NCI-H1105 treated with DMSO at 0.1 percent for 48 hours (cell line): ENCODE data around the gene AMPH.
"Not testable (repeated sequence)": the region's sequence is repeated elsewhere in the genome, so short reads cannot be mapped to it uniquely, and the experiment has no call there.

Source experiments
- DNase-seq: peaks from one replicate; lab custom pipeline; 2025; lab: John Stamatoyannopoulos, UW

The AMPH gene

DNA sequence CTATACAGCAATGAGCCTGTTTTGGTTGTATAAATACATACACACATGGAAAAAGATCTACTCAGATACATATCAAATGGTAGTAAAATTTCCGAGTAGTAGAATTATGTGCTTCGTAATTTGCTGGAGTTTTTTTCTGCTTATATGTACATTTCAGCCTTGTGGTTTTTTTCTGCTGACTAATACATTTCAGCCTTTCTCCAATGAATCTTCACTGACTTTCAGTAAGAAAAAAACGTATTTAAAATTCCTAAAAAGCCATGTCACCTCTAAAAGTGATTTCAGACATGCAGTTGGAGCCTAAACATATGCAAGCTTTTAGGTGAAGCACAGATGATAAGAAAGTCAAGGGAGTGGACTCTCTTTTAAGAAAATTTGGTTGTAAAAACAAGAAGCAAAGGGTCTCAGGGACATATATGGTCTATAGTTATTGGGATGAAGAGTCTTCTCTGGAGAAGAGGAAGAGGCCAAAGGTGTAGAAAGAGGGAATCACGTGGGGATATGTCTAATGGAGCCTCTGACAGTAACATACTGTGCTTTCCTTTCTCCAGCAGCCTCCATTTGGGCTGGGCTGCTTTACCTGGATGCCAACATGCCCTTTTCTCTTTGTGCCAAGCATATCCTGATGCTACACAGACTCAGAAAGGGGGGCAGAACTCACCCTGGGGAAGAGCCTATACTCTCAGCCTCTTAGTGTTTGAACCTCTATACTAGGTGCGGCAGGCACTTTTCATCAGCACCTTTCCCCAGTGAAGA is 2.4 kb downstream of the AMPH start:
- DNase-seq: no peak

DNA sequence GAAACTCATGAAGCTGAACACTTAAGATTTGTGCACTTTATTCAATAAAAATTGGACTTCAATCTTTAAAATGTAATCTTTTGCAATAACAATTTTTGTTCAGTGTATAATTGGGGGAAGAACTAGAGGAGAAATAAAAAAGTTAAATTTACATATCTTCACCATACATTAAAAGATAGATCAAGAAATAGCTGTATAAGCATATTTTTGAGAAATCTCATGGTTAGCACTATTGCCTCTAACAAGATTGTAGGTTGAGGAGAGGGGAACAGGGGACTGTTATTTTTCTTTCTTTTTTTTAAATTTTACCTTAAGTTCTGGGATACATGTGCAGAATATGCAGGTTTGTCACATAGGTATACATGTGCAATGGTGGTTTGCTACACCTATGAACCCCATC is 5.3 kb downstream of the AMPH start:
- DNase-seq: no peak

DNA sequence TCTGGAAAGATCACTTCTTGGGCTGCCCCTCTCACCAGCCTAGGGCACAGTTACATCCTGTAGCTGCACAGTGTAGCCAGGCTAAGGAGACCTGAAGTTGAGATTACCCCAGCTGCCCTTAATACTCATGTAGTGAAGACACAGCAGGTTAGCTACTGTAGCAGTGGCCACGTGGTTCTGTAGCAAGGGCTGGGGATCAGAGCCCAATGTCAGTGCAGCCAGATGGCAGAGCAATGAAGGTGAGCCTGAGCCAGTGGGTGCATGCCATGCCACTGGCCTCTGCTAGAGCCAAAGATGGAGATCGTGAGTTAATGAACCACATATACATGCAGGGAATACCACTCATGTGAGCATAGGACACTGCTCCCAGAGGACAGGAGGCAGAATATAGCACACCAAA is 15.5 kb downstream of the AMPH start:
- DNase-seq: no peak

DNA sequence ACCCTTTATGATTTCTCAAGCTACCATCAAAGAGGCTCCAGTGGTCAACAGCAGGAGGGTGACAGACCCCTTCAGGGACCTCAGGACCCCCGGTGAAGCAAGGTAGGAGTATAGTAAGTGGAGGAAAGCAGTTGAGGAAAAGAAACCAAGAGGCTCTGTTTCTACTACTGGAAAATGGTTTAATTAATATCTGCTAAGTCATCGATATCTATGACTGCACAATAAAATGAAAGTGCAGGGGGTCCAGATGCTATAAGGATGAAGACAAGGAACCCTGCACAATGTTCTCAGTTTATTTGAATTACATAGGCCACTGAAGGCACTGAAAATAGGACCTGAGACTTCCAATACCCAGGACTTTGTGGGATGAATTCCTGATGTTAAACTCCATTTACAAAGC is 23.7 kb downstream of the AMPH start:
- DNase-seq: no peak

DNA sequence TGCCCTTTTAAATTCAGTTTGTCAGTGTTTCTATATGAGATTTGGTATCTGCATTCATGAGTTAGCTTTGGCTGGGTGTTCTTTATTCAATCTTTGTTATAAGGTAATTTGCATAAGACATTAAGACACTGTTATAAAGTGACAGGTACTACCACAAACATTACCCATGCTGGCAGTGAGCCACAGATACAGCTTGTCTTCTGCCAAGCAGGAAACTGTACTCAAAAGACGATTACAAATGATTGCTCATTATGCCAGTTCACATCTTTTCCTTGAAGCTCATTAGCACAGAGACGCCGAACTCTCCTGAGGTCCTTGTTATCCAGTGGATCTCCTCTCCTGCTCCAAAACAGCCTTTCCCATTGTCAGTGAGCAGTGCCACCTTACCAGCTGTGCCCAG is 30.4 kb downstream of the AMPH start:
- DNase-seq: peak; percentile 10

DNA sequence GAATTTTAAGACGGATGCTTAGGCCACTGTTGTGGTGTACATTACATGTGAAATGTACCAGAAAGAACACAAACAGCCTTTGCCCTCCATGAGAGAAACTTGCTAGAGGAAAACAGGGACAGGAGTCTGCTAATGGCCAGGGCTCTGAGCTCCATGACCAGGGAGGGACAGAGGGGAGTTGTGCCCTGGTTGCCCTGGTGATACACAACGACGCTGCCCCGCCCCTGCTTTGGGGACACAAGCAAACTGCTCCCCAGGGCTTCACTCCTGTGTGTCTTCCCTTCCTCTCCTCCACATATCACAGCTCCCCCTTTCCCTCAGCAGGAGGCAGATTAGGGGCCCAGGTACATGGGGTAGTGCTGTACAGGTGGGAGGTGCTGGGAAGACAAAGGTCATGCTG is 36.2 kb downstream of the AMPH start:
- DNase-seq: no peak

DNA sequence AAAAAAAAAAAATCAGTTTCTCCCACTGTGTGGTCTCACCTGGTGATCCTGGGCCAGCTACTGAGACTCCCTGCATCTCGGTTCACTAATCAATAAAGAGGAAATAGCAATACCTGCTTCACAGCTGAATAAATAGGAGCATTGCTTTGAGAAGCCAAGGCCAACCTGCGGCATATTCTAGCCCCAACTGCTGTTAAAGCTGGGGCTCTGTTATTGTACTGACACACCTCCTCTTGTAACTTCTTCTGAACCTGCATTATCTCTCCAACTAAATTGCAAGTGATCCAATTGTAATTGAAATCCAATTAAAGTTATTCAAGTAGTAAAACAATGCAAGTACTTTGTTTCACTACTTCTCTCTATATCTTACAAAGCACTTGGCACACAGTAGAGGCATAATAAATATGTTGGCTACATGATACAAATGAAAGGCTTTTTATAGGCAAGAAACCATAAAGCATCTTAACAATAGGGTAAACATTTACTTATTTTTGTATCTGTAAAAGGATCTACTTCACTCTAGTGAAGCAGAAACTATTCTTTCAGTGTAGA is 38.4 kb downstream of the AMPH start:
- no peak for DNase-seq

DNA sequence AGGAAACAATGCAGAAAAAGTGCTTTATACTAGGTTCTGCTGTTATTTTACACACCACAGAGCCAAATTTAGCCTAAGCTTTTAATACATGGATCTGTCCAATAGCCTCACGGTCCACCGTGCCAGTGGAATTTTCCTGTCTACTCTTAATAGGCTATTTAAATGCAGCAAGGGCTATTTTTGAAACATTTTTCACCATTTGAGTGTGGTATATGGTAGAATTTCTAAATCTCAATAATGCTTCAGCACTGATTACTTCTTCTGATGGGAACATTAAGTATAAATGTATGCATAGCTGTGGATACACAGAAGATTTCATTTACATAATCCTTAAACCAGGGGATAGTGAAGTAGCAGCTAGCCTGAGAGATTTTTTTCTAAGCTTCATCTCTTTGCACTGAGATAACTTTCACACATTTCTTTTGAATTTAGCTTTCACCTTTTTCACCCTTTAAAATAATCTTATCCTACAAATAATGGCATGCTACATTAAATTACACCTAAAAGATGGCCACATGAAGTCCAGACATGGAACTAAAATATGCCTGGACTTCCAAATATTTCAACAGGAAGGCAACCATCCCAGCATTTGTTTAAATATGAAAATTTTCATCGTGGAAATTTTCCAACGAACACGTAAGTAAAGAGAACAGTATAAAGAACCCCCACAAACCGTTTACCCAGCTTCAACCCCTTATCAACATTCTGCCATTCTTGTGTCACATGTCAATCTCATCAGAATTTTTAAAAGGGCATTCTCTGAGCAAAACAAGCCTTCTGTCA is 45.4 kb downstream of the AMPH start:
- DNase-seq: no peak

DNA sequence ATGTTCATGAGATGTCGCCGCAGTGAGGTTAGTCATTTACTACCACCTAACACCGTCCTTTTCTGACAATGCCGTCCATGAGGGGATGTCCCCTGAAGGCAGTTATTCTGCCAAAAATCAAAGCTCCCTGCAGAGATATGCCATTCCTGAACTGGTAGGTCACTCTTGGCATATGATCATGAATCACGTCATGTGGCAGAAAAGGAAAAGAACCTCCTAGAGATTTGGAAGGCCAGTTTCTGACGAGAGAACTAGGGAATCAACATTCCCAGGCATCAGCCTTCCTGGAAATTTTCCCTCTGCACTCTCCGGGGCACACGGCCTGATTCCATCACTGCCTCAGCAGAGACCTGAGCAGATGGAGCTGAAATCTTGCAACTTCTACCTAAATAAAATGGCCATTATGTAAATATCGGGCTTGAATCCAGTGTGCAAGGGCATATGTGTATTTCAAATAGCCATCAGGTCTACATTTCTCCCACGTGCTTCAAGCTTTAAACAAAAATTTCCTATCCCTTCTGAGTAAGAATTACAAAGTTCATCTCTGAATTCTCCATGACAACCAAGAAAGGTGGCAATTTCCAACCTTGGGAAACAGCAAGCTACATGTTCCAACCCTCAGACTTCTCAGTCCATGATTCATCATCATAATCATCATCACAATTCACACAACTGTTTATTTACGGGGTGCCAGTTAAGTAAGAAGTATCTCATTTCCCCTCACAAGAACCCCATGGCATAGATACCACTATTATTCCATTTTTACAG is 46.5 kb downstream of the AMPH start:
- no peak for DNase-seq

DNA sequence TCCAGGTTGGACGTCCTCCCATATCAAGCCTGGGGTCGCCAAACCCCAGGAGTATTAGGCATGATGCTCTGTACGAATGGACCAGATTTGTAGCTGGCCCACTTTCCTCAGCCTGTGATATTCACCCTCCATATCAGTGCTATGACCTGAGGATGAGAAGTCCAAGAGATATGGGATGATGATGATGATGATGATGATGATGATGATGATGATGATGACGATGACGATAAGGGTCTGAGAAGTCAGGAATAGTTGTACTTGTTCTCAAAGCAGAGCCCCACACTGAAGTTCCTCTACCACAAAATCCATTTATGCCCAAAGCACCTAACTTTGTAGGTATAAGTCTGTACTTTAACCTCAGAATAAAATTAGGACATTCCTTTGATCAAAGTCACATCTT is 50.7 kb downstream of the AMPH start:
- DNase-seq: no peak

DNA sequence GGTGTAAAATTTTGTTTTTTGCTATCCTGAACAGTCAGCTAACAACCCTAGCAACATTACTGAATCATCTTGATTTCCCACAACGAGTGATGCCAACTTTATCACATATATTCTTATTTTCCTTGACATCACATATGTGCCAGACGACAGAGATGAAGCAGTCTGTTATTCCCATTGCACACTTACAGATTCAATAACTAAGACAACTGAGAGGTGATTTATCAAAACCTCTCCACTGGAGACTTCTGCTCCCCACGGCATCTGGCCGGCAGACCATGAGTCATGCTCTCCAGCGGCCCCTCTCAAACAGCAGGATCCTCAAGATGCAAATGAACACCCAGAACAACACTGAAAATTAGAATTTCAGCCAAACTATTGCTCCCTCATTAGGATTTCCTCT is 57.1 kb downstream of the AMPH start:
- DNase-seq: no peak

DNA sequence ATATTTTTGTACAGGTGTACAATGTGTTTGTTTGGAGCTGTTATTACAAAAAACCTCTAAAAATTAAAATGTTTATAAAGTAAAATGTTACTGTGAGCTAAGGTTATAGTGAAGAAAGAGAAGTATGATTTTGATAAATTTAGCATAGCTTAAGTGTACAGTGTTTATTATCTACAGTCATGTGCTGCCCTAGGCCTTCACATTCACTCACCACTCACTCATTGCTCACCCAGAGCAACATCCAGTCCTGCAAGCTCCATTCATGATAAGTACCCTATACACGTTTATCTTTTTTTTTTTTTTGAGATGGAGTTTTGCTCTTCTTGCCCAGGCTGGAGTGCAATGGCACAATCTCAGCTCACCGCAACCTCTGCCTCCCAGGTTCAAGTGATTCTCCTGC is 59.6 kb downstream of the AMPH start:
- not testable (repeated sequence) for DNase-seq

DNA sequence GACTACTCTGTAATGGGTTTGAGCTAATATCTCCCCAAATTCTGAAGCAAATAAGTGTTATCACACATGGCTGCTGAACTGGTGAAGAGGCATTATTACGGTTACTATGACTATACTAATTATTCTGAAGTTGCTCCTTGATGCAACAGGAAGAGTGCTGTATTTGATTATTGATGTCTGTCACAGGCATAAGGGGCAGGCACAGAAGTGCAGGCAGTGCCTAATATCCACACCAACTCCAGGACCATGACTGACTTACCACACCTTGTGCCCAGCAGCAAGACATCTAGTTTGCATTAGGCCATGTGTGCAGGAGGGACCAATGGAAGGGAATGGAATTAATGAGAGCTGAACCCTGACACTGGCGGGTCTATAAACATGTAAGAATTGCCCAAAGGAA is 62.7 kb downstream of the AMPH start:
- DNase-seq: no peak

DNA sequence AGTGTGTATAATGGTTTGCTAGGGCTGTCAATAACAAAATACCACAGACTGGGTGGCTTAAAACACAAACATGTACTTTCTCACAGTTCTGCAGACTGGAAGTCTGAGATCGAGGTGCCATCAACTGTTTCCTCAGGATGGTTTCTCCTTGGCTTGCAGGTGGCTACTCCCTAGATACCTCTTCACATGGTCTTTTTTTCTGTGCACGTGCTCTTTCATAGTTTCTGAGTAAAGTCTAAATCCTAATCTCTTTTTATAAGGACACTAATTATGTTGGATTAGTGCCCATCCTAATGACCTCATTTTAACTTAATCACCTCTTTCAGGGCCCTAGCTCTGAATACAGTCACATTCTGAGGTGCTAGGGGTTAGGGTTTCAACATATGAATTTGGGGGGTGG is 65.9 kb downstream of the AMPH start:
- DNase-seq: peak; percentile 67

DNA sequence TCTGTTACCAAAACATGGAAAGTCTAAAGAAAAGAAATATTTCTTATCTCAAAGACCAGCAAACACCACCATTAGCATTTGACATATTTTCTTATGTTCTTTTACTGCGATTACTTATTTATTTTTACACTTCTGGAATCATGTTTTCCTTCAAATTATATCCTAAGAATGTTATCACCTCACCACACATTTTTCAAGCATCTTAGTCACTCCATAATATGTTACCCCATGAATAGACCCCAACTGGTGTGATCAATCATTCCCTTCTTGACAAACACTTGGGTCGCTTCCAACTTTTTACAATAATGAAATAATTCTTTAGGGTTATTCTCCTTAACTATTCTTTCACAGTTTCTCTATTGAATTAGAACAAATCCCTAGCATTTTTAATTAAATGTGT is 67.4 kb downstream of the AMPH start:
- no peak for DNase-seq

DNA sequence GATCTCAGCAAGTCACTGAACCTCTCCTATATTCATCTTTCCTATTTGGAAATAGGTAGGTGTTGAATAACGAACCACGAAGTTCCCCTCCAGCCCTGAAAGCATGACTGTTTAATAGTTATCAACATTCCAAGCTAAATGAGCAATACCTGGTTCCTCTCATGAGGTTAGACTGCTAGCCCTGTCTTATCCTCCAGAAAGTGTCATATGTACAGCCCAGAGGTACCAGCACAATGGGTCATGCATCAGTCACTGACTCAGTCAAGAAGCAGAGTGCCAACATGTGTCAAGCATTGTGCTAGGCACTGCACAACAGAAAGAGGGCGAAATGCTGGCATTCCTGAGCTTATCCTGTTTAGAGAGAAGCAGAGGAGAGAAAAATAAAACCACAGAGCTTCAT is 70.0 kb downstream of the AMPH start:
- DNase-seq: no peak

DNA sequence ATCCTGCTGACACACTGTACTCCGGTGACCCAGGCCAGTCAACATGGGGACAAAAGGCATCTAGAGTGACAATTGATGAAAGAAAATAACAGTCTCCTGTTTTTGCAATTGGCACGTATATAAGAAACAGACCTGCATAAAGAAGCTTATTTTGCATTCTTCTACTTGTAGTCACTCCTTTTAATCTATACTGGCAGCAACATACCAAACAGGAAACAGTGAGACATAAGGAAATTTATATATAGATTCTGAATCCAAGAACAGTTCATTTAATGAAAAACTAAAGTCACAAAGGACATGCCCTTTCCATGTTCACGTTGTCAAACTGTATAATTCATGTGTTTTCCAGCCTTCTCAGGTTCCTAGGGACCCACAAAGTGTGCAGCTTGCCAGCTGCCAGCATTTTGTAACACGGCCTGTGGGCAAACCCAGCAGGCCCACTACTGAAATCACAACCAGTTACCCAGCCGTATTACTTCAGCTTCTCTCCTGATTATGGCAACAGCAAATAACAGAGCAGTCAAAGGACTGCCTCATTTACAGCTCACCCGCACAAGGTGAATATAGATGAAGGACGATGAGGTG is 72.3 kb downstream of the AMPH start:
- no peak for DNase-seq

DNA sequence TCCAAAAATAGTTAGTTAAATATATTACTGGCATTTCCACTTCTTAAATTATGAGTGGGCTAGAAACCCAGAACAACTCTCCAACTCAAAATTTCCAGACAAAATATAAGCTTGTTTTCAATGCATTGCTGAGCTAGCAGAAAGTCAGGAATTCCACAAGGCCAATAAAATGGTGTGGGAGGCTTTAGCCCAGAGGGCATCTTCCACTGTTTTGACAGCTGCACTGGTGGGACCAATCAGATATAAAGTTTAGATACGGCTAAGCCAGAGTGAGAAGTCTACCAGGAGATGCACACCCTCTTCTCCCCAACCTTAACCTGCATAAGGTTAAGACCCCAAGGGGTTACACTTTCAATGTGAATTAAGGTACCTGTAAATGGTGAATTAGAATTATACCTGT is 76.6 kb downstream of the AMPH start:
- no peak for DNase-seq

DNA sequence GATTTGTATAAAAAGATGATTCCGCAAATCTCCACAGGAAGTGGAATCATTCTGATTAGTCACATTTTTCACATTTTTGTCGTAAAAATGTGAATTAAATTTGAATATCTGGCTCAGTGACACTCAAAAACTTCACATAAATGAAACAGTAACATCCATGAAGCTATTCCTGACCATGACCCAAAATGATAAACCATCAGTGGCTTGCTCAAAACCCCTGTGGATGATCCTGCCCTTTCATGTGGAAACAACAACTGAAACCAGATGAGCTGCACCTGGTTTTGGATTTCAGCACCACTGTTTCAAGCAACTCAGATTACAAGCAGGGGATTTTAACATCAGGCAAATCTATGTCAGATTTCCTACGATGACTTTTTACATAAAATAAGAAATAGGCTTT is 80.3 kb downstream of the AMPH start:
- no peak for DNase-seq

DNA sequence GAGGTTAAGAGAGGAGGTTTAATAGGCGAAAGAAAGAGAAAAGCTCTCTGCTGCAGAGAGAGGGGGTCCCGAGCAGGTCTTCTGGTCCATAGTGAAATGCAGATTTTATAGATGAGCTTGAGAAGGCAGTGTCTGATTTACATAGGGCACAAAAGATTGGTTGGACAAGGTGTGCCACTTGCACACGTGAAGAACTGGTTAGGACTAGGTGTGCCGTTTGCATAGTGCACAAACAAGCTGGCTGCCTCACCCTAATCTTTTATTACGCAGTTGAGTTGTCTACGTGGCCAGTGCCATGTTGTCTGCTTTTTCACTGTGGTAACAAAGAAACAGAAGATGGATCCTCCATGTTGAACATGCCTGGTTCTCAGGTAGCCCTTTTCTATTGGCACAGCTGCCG is 82.6 kb downstream of the AMPH start:
- no peak for DNase-seq

DNA sequence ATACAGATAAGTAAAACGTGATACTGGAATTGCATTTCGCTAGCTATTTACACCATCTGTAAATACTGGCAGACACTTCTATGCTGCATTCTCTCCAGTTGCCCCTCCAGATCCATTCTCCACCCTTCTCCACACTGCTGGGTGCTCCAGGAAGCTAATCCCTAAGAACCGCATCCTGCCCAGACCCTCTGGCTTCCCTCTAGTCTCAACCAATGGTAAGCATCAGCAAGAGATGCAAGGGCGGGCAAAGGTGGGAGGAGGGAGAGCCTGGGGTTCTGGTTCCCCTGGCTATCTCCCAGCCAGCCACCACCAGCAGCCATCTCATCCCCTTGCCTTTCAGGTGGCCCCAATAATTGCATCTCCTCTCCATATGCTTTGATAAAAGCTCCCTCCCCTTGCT is 84.4 kb downstream of the AMPH start:
- DNase-seq: no peak

DNA sequence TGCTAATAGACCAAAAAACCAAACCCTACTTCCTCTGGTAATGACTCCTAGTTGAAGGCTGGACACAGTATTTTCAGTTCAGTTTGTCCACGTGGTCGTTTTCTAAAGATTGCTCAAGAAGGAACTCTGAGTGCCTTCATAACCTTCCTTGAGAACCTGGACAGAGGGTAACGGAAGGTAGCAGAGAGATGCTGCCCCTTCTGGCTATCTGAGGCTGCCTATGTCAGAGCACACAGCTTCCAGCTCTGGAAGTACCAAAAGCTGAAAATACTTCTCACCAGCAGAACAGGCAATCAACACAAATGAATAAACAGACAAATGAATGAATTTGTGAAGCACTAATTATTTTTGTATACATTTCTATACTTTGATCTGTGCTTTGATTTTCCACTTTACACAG is 85.2 kb downstream of the AMPH start:
- DNase-seq: no peak
